GM23248 (cell line): ENCODE measurements around the gene MANF. TPM values are rescaled to one million over a fixed set of nuclear protein-coding genes. Genes with fewer than 3 reads are reported as not detected.

Experiments
- DNase-seq: peaks from one replicate; pipeline ENCODE4 v3.0.0-alpha.2; 2015
- H2AFZ ChIP-seq: fragments of 200-600 bp; sonication (generic); 2 replicates; pipeline ENCODE4 v1.6.1; 2016; ENCODE audit warnings: antibody characterized with exemption
- H3F3A ChIP-seq: fragments of 200-600 bp; sonication (generic); 2 replicates; pipeline ENCODE4 v1.6.1; 2016; ENCODE audit warnings: mild to moderate bottlenecking, antibody characterized with exemption, mixed run types; ENCODE audit not compliant: insufficient read depth
- H3K27ac ChIP-seq: fragments of 200-600 bp; sonication (generic); 2 replicates; pipeline ENCODE4 v1.5.1; 2016; ENCODE audit warnings: mild to moderate bottlenecking
- H3K27me3 ChIP-seq: fragments of 200-600 bp; sonication (generic); replicated peaks from 2 replicates; pipeline ENCODE4 v1.6.1; 2016; ENCODE audit warnings: mild to moderate bottlenecking; ENCODE audit not compliant: insufficient read depth
- H3K36me3 ChIP-seq: fragments of 200-600 bp; sonication (generic); 2 replicates; pipeline ENCODE4 v1.6.1; 2016; ENCODE audit warnings: low read depth, mild to moderate bottlenecking
- H3K4me1 ChIP-seq: fragments of 200-600 bp; sonication (generic); 2 replicates; pipeline ENCODE4 v1.6.1; 2016; ENCODE audit warnings: mild to moderate bottlenecking; ENCODE audit not compliant: insufficient read depth
- H3K4me2 ChIP-seq: fragments of 200-600 bp; sonication (generic); one replicate; pipeline ENCODE4 v1.6.1; 2016; ENCODE audit warnings: mild to moderate bottlenecking; ENCODE audit not compliant: unreplicated experiment
- H3K4me3 ChIP-seq: fragments of 200-600 bp; sonication (generic); 2 replicates; pipeline ENCODE4 v1.5.1; 2016; ENCODE audit warnings: mild to moderate bottlenecking
- H3K79me2 ChIP-seq: fragments of 200-600 bp; sonication (generic); 2 replicates; pipeline ENCODE4 v1.6.1; 2016; ENCODE audit warnings: mild to moderate bottlenecking; ENCODE audit not compliant: insufficient read depth
- H3K9ac ChIP-seq: fragments of 200-600 bp; sonication (generic); 2 replicates; pipeline ENCODE4 v1.6.1; 2016; ENCODE audit warnings: mild to moderate bottlenecking
- H3K9me2 ChIP-seq: fragments of 200-600 bp; sonication (generic); 2 replicates; pipeline ENCODE4 v1.6.1; 2016; ENCODE audit warnings: mixed run types, mild to moderate bottlenecking, moderate library complexity; ENCODE audit not compliant: insufficient read depth
- H3K9me3 ChIP-seq: fragments of 200-600 bp; sonication (generic); one replicate; pipeline ENCODE4 v1.6.1; 2017; ENCODE audit warnings: low read depth
- H4K20me1 ChIP-seq: fragments of 200-600 bp; sonication (generic); 2 replicates; pipeline ENCODE4 v1.6.0; 2016; ENCODE audit not compliant: insufficient read depth
- EZH2 ChIP-seq: fragments of 200-600 bp; sonication (generic); IDR thresholded peaks from 2 replicates; pipeline ENCODE4 v1.6.1; 2018; ENCODE audit warnings: antibody characterized with exemption, mild to moderate bottlenecking; ENCODE audit not compliant: insufficient read depth, poor library complexity, severe bottlenecking
- EZH2phosphoT487 ChIP-seq: fragments of 200-600 bp; sonication (generic); IDR thresholded peaks from 2 replicates; pipeline ENCODE4 v1.6.1; 2018; ENCODE audit warnings: antibody characterized with exemption, moderate library complexity, mild to moderate bottlenecking, low read depth; ENCODE audit not compliant: insufficient read depth
- WGBS, 2 experiments: methylation state at CpG; one replicate each; pipeline ENCODE4 v1.1.6; 2015 to 2017; ENCODE audit warnings: low lambda C conversion rate in 2 of 2, low coverage in 1 of 2; ENCODE audit errors: missing lambda C conversion rate in 2 of 2; 5-methylcytosine and 5-hydroxymethylcytosine counted together
- in situ Hi-C: fragments of 300-500 bp; cut with MboI; formaldehyde crosslinking; loops from 2 replicates; pipeline ENCODE4 v1.15.0; 2020
- polyA plus RNA-seq: library from polyadenylated mRNA; unstranded; fragments of >200 nt; fragmentation: Nextera tagmentation; extraction: Ambion mirVana; gene quantifications from 2 replicates; pipeline ENCODE4 v1.2.1, GENCODE V29; 2016
- total RNA-seq: library from RNA; depleted of rRNA; stranded (reverse); fragments of >200 nt; shearing (Covaris generic); gene quantifications from 2 replicates; pipeline ENCODE4 v1.2.3, GENCODE V29; 2014; rRNA removed

Gene MANF
- total and polyA plus RNA-seq, 2 experiments from 2014 or later = 31.1 to 61.2 TPM

DNA sequence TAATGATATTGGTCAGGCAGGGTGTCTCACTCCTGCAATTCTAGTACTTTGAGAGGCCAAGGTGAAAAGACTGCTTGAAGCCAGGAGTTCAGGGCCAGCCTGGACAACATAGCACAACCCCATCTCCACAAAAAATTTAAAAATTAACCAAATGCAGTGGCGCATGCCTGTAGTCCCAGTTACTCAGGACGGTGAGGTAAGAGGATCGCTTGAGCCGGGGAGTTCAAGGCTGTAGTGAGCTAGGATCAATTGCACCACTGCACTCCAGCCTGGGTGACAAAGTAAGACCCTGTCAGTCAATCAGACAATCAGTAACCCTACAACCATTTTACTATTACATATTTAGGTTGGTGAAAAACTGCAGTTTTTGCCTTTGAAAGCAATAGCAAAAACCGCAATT lies 49.0 kb downstream of the MANF start:
- no peak overlapping the region for H2AFZ ChIP-seq
- no peak for DNase-seq
- no peaks in the 10 kb centered on the region for H3K9me3 ChIP-seq
- WGBS, 2 experiments = 85 to 92% methylated on average over 5 of the region's 5 CpGs
- H3K9me2 ChIP-seq = no peaks in the 10 kb centered on the region
- H3K27me3 ChIP-seq = no peaks in the 10 kb centered on the region
- in situ Hi-C loops = no loop called here
- no peaks in the 10 kb centered on the region for H3F3A ChIP-seq
- no peaks in the 10 kb centered on the region for H3K79me2 ChIP-seq
- no peaks in the 10 kb centered on the region for H4K20me1 ChIP-seq
- no peak overlapping the region for H3K4me3 ChIP-seq
- H3K9ac ChIP-seq = no peak overlapping the region
- no peak for TF ChIP-seq EZH2phosphoT487
- no peak for TF ChIP-seq EZH2
- no peaks in the 10 kb centered on the region for H3K4me1 ChIP-seq
- no peak overlapping the region for H3K4me2 ChIP-seq
- H3K27ac ChIP-seq = no peak overlapping the region
- peaks cover 9% of the 10 kb centered on the region for H3K36me3 ChIP-seq

DNA sequence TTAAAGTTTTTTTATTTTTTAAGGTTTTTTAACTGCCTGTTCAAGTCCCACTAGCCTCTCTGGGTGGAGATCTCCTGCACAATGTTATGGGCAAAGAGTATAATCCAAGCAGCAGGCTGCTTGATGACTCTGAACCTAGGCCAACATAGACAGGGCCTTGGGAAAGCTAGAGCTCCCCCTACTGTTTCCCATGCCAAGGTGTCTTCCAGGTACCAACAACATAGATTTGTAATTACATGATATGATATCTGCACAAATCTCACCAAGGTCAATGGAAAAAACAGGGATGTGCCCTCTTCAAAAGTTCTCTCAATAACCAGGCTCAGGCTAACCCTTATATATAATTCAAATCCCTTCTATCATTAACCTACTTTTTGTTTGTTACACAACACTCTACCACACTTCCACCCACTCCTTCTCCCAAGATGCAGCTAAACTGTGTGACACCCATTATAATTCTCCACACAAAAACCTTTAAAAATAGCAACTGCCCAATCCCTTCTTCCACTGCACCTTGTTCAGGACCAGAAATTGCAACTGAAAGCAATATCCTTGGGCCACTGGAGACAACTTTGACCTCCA lies 49.7 kb downstream of the MANF start:
- H3K9ac ChIP-seq = no peak overlapping the region
- H3K9me3 ChIP-seq = no peaks in the 10 kb centered on the region
- H3K27ac ChIP-seq = no peak overlapping the region
- H3K36me3 ChIP-seq = peaks cover 6% of the 10 kb centered on the region
- H2AFZ ChIP-seq = no peak overlapping the region
- H3K4me2 ChIP-seq = no peak overlapping the region
- TF ChIP-seq EZH2 = no peak
- H3K4me3 ChIP-seq = no peak overlapping the region
- no peaks in the 10 kb centered on the region for H4K20me1 ChIP-seq
- H3K27me3 ChIP-seq = no peaks in the 10 kb centered on the region
- in situ Hi-C loops = no loop called here
- DNase-seq = peak; percentile 59
- H3F3A ChIP-seq = no peaks in the 10 kb centered on the region
- no peaks in the 10 kb centered on the region for H3K79me2 ChIP-seq
- no peaks in the 10 kb centered on the region for H3K9me2 ChIP-seq
- H3K4me1 ChIP-seq = no peaks in the 10 kb centered on the region

DNA sequence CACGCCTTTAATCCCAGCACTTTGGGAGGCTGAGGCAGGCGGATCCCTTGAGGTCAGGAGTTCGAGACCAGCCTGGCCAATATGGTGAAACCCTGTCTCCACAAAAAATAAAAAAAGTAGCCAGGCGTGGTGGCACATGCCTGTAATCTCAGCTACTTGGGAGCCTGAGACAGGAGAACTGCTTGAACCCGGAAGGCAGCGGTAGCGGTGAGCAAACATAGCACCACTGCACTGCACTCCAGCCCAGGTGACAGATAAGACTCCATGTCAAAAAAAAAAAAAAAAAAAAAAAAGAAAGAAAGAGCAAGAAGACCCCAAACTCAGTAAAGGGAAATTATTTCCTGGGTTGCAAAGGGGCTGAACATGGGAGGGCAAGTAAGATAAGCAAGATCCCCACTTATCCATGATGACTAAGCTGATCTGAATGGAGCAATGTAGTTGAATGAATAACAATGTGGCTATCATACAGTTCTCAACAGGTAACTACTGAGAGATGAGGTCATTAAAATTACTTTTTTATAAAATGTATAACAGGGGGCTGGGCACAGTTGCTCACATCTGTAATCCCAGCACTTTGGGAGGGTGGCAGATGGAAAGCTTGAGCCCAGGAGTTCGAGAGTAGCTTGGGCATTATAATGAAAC lies 52.0 kb downstream of the MANF start:
- no peaks in the 10 kb centered on the region for H3K79me2 ChIP-seq
- DNase-seq = no peak
- H3K27me3 ChIP-seq = no peaks in the 10 kb centered on the region
- H3K9me2 ChIP-seq = no peaks in the 10 kb centered on the region
- H2AFZ ChIP-seq = no peak overlapping the region
- no peak overlapping the region for H3K4me2 ChIP-seq
- H3K9ac ChIP-seq = no peak overlapping the region
- H3F3A ChIP-seq = no peaks in the 10 kb centered on the region
- in situ Hi-C loops = no loop called here
- H3K36me3 ChIP-seq = peaks cover 23% of the 10 kb centered on the region; the same call in 1 of the 2 replicates
- H3K27ac ChIP-seq = no peak overlapping the region
- H4K20me1 ChIP-seq = no peaks in the 10 kb centered on the region
- 91 to 93% methylated on average over 8 of the region's 8 CpGs for WGBS, 2 experiments
- TF ChIP-seq EZH2 = no peak
- no peak for TF ChIP-seq EZH2phosphoT487
- H3K4me1 ChIP-seq = no peaks in the 10 kb centered on the region
- H3K9me3 ChIP-seq = no peaks in the 10 kb centered on the region
- H3K4me3 ChIP-seq = no peak overlapping the region

Other genes with a start within 250 kb of the MANF start
- 21.2 and 21.6 TPM in 2 replicates for gene RBM15B, start 6.0 kb downstream of the MANF start, total RNA-seq
- gene RBM15B, start 6.0 kb downstream of the MANF start, polyA plus RNA-seq = 11.9 and 13.3 TPM in 2 replicates
- gene DCAF1, start 114.7 kb downstream of the MANF start, total RNA-seq = 10.5 and 13.4 TPM in 2 replicates
- gene DCAF1, start 114.7 kb downstream of the MANF start, polyA plus RNA-seq = 7.7 and 7.8 TPM in 2 replicates
- gene RAD54L2, start 153.4 kb downstream of the MANF start, total RNA-seq = 8.5 and 14.2 TPM in 2 replicates
- 9.2 TPM in 2 replicates for gene RAD54L2, start 153.4 kb downstream of the MANF start, polyA plus RNA-seq